ENCODE results near the gene FAM177B.
A peak's percentile ranks its signal among the peaks of the same experiment; 100 is the strongest.

The FAM177B gene

DNA sequence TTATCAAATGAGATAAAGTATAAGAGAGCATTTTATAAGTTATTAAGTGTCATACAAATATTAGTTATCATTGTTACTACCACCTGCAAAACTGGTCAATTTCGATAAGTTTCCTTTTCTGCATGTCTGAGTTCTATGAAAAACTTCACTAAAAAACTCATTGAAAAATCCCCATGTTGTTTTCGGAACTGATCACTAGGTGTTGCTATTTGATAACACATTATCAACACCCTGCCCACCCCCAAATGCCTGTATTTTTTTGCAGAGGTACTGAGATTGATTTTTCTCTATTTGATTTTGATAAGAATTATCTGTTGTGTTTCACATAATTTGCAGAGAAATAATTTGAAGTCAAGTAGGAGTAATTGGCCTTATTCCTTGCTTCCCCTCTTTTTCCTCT is 55.7 kb downstream of the FAM177B start:
- TF ChIP-seq, protein P1, sequence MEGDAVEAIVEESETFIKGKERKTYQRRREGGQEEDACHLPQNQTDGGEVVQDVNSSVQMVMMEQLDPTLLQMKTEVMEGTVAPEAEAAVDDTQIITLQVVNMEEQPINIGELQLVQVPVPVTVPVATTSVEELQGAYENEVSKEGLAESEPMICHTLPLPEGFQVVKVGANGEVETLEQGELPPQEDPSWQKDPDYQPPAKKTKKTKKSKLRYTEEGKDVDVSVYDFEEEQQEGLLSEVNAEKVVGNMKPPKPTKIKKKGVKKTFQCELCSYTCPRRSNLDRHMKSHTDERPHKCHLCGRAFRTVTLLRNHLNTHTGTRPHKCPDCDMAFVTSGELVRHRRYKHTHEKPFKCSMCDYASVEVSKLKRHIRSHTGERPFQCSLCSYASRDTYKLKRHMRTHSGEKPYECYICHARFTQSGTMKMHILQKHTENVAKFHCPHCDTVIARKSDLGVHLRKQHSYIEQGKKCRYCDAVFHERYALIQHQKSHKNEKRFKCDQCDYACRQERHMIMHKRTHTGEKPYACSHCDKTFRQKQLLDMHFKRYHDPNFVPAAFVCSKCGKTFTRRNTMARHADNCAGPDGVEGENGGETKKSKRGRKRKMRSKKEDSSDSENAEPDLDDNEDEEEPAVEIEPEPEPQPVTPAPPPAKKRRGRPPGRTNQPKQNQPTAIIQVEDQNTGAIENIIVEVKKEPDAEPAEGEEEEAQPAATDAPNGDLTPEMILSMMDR (IDR thresholded peaks at IDR 0.05; ENCODE audit: insufficient read depth, missing control alignments): peak; percentile 84
- FAIRE-seq: no peak

DNA sequence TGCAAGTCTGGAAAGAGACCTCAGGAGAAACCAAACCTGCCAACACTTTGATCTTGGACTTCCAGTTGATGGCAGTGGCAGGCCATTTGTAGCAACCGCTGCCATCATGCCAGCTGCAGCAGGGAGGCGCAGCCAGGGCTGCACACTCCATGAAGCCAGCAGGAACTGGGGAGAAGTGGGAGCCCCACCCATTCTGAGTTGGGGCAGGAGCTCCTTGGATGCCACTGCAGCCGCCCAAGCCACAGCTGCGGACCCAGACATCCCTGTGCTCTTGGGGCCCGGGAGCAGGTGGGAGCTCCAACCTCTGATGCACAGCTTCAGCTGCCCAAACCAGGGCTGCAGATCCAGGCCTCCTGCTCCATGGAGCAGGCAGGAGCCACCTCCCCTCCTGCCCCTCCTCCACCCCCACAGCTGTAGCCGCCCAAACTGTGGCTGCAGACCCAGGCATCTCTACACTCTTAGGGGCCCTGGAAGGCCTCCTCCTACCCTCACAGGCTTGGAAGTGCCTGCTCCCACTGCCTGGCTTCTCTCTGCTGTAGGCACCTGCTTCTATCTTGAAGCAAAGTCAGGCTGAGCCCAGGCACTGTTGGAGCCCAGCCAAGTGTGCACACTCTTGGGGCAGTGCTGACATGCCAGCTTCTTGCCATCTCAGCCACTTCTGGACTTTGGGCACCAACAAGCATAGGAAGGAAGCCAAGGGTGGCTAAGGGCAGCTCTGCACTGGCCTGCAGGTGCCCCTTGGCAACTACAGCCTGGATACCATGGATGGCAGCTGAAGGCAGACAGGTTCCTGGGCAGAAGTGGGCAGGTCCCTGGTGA is 57.9 kb downstream of the FAM177B start:
- TF ChIP-seq, protein P1 (IDR thresholded peaks at IDR 0.05; ENCODE audit: insufficient read depth, missing control alignments): peak; percentile 41
- DNase-seq (ENCODE audit: insufficient read length, low spot score) (no peak), FAIRE-seq (no peak)

More for the DNA sequence above, 55.7 kb downstream of the FAM177B start:
- peak; percentile 40 for DNase-seq (ENCODE audit: insufficient read length, low spot score)

DNA sequence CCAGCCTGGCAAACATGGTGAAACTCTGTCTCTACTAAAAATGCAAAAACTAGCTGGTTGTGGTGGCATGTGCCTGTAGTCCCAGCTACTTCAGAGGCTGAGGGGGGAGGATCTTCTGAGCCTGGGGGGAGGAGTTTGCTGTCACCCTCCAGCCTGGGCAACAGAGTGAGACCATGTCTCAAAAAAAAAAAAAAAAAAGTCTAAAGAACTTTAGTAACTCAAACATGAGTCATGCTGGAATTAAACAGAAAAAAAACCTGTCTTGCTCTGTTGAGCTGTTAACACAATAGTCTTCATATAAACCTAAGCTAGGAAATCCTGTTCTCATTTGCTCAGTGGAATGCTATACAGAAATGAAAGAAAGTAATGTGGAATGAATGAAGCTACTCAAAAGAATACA is 61.1 kb downstream of the FAM177B start:
- TF ChIP-seq, protein P1 (IDR thresholded peaks at IDR 0.05; ENCODE audit: insufficient read depth, missing control alignments): no peak
- FAIRE-seq (no peak), DNase-seq (ENCODE audit: insufficient read length, low spot score) (no peak)

- no peak for DNase-seq (ENCODE audit: insufficient read length, low spot score)
- TF ChIP-seq, protein P1 (IDR thresholded peaks at IDR 0.05; ENCODE audit: insufficient read depth, missing control alignments): no peak
- FAIRE-seq: no peak
These were observed 62.0 kb downstream of the FAM177B start for GRCh38 chr1:222798975-222799374.
